Trophoblast cell (in vitro differentiated cells and primary cell): ENCODE results near the gene TLR9.
A peak's percentile ranks its signal among the peaks of the same experiment; 100 is the strongest.
"Not testable (repeated sequence)": the region's sequence is repeated elsewhere in the genome, so short reads cannot be mapped to it uniquely, and the experiment has no call there.

ENCODE experiments used
- DNase-seq, 2 donors: peaks; one replicate each; pipeline ENCODE4 v3.0.0-alpha.2; 2016
- H2AFZ ChIP-seq: 2 replicates; pipeline ENCODE4 v1.6.1; 2013; ENCODE audit warnings: low read length, moderate library complexity, mild to moderate bottlenecking; ENCODE audit not compliant: insufficient read depth, poor library complexity
- H2AK5ac ChIP-seq: 2 replicates; pipeline ENCODE4 v1.6.1; 2013; ENCODE audit warnings: mild to moderate bottlenecking, low read length
- H2BK120ac ChIP-seq: 2 replicates; pipeline ENCODE4 v1.6.1; 2013; ENCODE audit warnings: low read length, mild to moderate bottlenecking, moderate library complexity; ENCODE audit not compliant: insufficient read depth, poor library complexity
- H2BK12ac ChIP-seq: 2 replicates; pipeline ENCODE4 v1.6.1; 2013; ENCODE audit warnings: mild to moderate bottlenecking, low read length, moderate library complexity
- H2BK5ac ChIP-seq: 2 replicates; pipeline ENCODE4 v1.6.1; 2013; ENCODE audit warnings: low read length, low read depth, moderate library complexity, mild to moderate bottlenecking; ENCODE audit not compliant: poor library complexity
- H3K14ac ChIP-seq: 2 replicates; pipeline ENCODE4 v1.6.1; 2013; ENCODE audit warnings: mild to moderate bottlenecking, low read length
- H3K18ac ChIP-seq: 2 replicates; pipeline ENCODE4 v1.6.1; 2013; ENCODE audit warnings: mild to moderate bottlenecking, low read length
- H3K23ac ChIP-seq: 2 replicates; pipeline ENCODE4 v1.6.1; 2013; ENCODE audit warnings: low read length
- H3K27ac ChIP-seq: 2 replicates; pipeline ENCODE4 v1.5.1; 2013; ENCODE audit warnings: low read depth, mild to moderate bottlenecking, inconsistent platforms, low read length, moderate library complexity
- H3K27me3 ChIP-seq: 2 replicates; pipeline ENCODE4 v1.6.1; 2013; ENCODE audit warnings: inconsistent platforms, mild to moderate bottlenecking, low read length, moderate library complexity; ENCODE audit not compliant: insufficient read depth
- H3K36me3 ChIP-seq, 2 experiments: 1 replicate in 1 of 2; 2 replicates in 1 of 2; pipeline ENCODE4 v1.6.1; 2013; ENCODE audit warnings: low read length in 2 of 2, mild to moderate bottlenecking in 2 of 2, moderate library complexity in 1 of 2; ENCODE audit not compliant: insufficient read depth in 2 of 2, control insufficient read depth in 1 of 2
- H3K4ac ChIP-seq: 2 replicates; pipeline ENCODE4 v1.6.1; 2013; ENCODE audit warnings: low read depth, mild to moderate bottlenecking, low read length, moderate library complexity
- H3K4me1 ChIP-seq, 2 experiments: 1 replicate in 1 of 2; 2 replicates in 1 of 2; pipeline ENCODE4 v1.6.1; 2013; ENCODE audit warnings: low read length in 2 of 2, mild to moderate bottlenecking in 2 of 2, moderate library complexity in 1 of 2; ENCODE audit not compliant: insufficient read depth in 2 of 2, control insufficient read depth in 1 of 2
- H3K4me2 ChIP-seq: 2 replicates; pipeline ENCODE4 v1.6.1; 2013; ENCODE audit warnings: inconsistent platforms, mild to moderate bottlenecking, low read length, moderate library complexity
- H3K4me3 ChIP-seq: 2 replicates; pipeline ENCODE4 v1.5.1; 2013; ENCODE audit warnings: mild to moderate bottlenecking, low read depth, low read length, inconsistent platforms
- H3K79me1 ChIP-seq: one replicate; pipeline ENCODE4 v1.6.1; 2013; ENCODE audit warnings: low read length
- H3K79me2 ChIP-seq: 2 replicates; pipeline ENCODE4 v1.6.1; 2013; ENCODE audit warnings: low read length, mild to moderate bottlenecking; ENCODE audit not compliant: control insufficient read depth, insufficient read depth, poor library complexity
- H3K9ac ChIP-seq: 2 replicates; pipeline ENCODE4 v1.6.1; 2013; ENCODE audit warnings: mild to moderate bottlenecking, low read length
- H3K9me3 ChIP-seq: 2 replicates; pipeline ENCODE4 v1.6.1; 2013; ENCODE audit warnings: low read depth, mild to moderate bottlenecking, control low read depth, inconsistent platforms, low read length; ENCODE audit not compliant: insufficient read depth
- H4K12ac ChIP-seq: 2 replicates; pipeline ENCODE4 v1.6.1; 2013; ENCODE audit warnings: low read depth, mild to moderate bottlenecking, low read length, moderate library complexity
- H4K8ac ChIP-seq: 2 replicates; pipeline ENCODE4 v1.6.1; 2013; ENCODE audit warnings: low read depth, mild to moderate bottlenecking, low read length, moderate library complexity
- H4K91ac ChIP-seq: one replicate; pipeline ENCODE4 v1.6.1; 2013; ENCODE audit warnings: low read depth, mild to moderate bottlenecking, low read length, moderate library complexity
- WGBS: extraction: QIAGEN DNeasy Blood & Tissue Kit; methylation state at CpG from one replicate; pipeline ENCODE4 v1.1.7; 2013; ENCODE audit warnings: missing lambda C conversion rate; ENCODE audit not compliant: insufficient read length, insufficient coverage; ENCODE audit errors: extremely low coverage; 5-methylcytosine and 5-hydroxymethylcytosine counted together

TLR9 gene

GRCh38 chr3:52178126-52178525 is 47.3 kb downstream of the TLR9 start:
- peaks cover 6 to 20% of the 10 kb centered on the region in 2 experiments for H3K4me1 ChIP-seq
- H2AFZ ChIP-seq, H2BK120ac ChIP-seq, H3K79me1 ChIP-seq, DNase-seq, H2AK5ac ChIP-seq, H4K12ac ChIP-seq, H3K4ac ChIP-seq, H3K4me2 ChIP-seq, H3K79me2 ChIP-seq, H2BK5ac ChIP-seq, H3K9ac ChIP-seq, H3K4me3 ChIP-seq, H3K36me3 ChIP-seq, H4K8ac ChIP-seq, H3K18ac ChIP-seq, H4K91ac ChIP-seq, H2BK12ac ChIP-seq, H3K27me3 ChIP-seq, H3K14ac ChIP-seq, H3K27ac ChIP-seq, H3K9me3 ChIP-seq, H3K23ac ChIP-seq: not testable (repeated sequence)
- WGBS = no CpG with 5 or more reads among the region's 4 CpGs

GRCh38 chr3:52177701-52178042 is 47.8 kb downstream of the TLR9 start:
- no peak overlapping the region for H2BK12ac ChIP-seq
- H3K27ac ChIP-seq = no peak overlapping the region
- H3K79me2 ChIP-seq = no peaks in the 10 kb centered on the region
- no peak overlapping the region for H3K4ac ChIP-seq
- H3K23ac ChIP-seq = no peak overlapping the region
- no peaks in the 10 kb centered on the region for H3K36me3 ChIP-seq
- no CpG with 5 or more reads among the region's 5 CpGs for WGBS
- H3K9ac ChIP-seq = no peak overlapping the region
- peaks cover 2% of the 10 kb centered on the region for H3K9me3 ChIP-seq
- no peak overlapping the region for H2BK120ac ChIP-seq
- no peak for DNase-seq
- no peak overlapping the region for H4K12ac ChIP-seq
- H3K4me2 ChIP-seq = no peak overlapping the region
- no peaks in the 10 kb centered on the region for H3K79me1 ChIP-seq
- no peak overlapping the region for H3K14ac ChIP-seq
- no peak overlapping the region for H4K91ac ChIP-seq
- no peak overlapping the region for H3K4me3 ChIP-seq
- H4K8ac ChIP-seq = no peak overlapping the region
- no peak overlapping the region for H2AK5ac ChIP-seq
- H3K27me3 ChIP-seq = no peaks in the 10 kb centered on the region
- H2BK5ac ChIP-seq = no peak overlapping the region
- peaks cover 6 to 20% of the 10 kb centered on the region in 2 experiments for H3K4me1 ChIP-seq
- H3K18ac ChIP-seq = no peak overlapping the region
- no peak overlapping the region for H2AFZ ChIP-seq

GRCh38 chr3:52176951-52177700 is 48.3 kb downstream of the TLR9 start:
- Histone ChIP-seq H2BK12ac (no peak overlapping the region), H3K36me3 (no peaks in the 10 kb centered on the region), H3K79me2 (no peaks in the 10 kb centered on the region), H4K12ac (no peak overlapping the region), H4K91ac (no peak overlapping the region), H2BK5ac (no peak overlapping the region), H3K9me3 (peaks cover under 1% of the 10 kb centered on the region), H3K4me1 (peaks cover 6 to 20% of the 10 kb centered on the region in 2 experiments), H3K4ac (no peak overlapping the region), H3K9ac (no peak overlapping the region), H3K18ac (no peak overlapping the region), H3K4me3 (no peak overlapping the region), H3K4me2 (no peak overlapping the region), H4K8ac (no peak overlapping the region), H3K27ac (no peak overlapping the region), H2AFZ (no peak overlapping the region), H2BK120ac (no peak overlapping the region), H2AK5ac (no peak overlapping the region), H3K27me3 (no peaks in the 10 kb centered on the region), H3K79me1 (no peaks in the 10 kb centered on the region), H3K14ac (no peak overlapping the region), H3K23ac (no peak overlapping the region)
- DNase-seq = no peak
- WGBS = no CpG with 5 or more reads among the region's 15 CpGs

GRCh38 chr3:52176180-52176752 is 49.2 kb downstream of the TLR9 start:
- no peak overlapping the region for H4K91ac ChIP-seq
- no peaks in the 10 kb centered on the region for H3K79me1 ChIP-seq
- WGBS = no CpG with 5 or more reads among the region's 8 CpGs
- no peak overlapping the region for H3K4me2 ChIP-seq
- no peak overlapping the region for H3K23ac ChIP-seq
- no peak overlapping the region for H3K9ac ChIP-seq
- no peak overlapping the region for H2BK5ac ChIP-seq
- H3K79me2 ChIP-seq = no peaks in the 10 kb centered on the region
- H2AK5ac ChIP-seq = no peak overlapping the region
- H3K9me3 ChIP-seq = no peaks in the 10 kb centered on the region
- no peak overlapping the region for H3K4ac ChIP-seq
- H2BK120ac ChIP-seq = no peak overlapping the region
- no peak overlapping the region for H4K12ac ChIP-seq
- H3K4me1 ChIP-seq = peaks cover 6 to 12% of the 10 kb centered on the region in 2 experiments
- no peak for DNase-seq
- no peak overlapping the region for H3K18ac ChIP-seq
- H3K36me3 ChIP-seq = no peaks in the 10 kb centered on the region
- no peak overlapping the region for H4K8ac ChIP-seq
- no peak overlapping the region for H2AFZ ChIP-seq
- peak overlapping the region; percentile 27 for H3K4me3 ChIP-seq
- H2BK12ac ChIP-seq = no peak overlapping the region
- H3K27ac ChIP-seq = no peak overlapping the region
- no peaks in the 10 kb centered on the region for H3K27me3 ChIP-seq
- no peak overlapping the region for H3K14ac ChIP-seq
